H1 (cell line): ENCODE measurements around the gene PRRT2. TPM values are rescaled to one million over a fixed set of nuclear protein-coding genes. Genes with fewer than 3 reads are reported as not detected.

Experiments
- CTCF ChIA-PET: fragments of 300-600 bp; sonication (Branson Sonifier 250); formaldehyde crosslinking; loops from one replicate; lab custom pipeline; 2021; ENCODE audit not compliant: partially characterized antibody; lab: Charles Lee
- POLR2A ChIA-PET: fragments of 300-600 bp; sonication (Branson Sonifier 250); formaldehyde crosslinking; loops from one replicate; lab custom pipeline; 2021; ENCODE audit warnings: inconsistent platforms; ENCODE audit not compliant: partially characterized antibody; lab: Charles Lee
- DNase-seq, 2 experiments: peaks; one replicate each; pipeline versions ENCODE4 v3.0.0 to v3.0.0-alpha.2; 2010 to 2022; ENCODE audit warnings: low spot score in 2 of 2, low read depth in 1 of 2, mixed read lengths in 1 of 2
- FAIRE-seq: peaks from 2 replicates; lab custom pipeline; 2011; peaks lifted over from hg19 to GRCh38; lab: Jason Lieb, UNC
- H2AFZ ChIP-seq: 2 replicates; pipeline ENCODE4 v1.8.1; 2012; ENCODE audit warnings: low read length, inconsistent platforms
- H2AK5ac ChIP-seq: 2 replicates; pipeline ENCODE4 v1.6.1; 2013; ENCODE audit warnings: low read depth, low read length
- H2BK120ac ChIP-seq: replicated peaks from 2 replicates; pipeline ENCODE3; 2013; ENCODE audit warnings: low read depth, low read length, inconsistent platforms
- H2BK12ac ChIP-seq: 2 replicates; pipeline ENCODE4 v1.6.1; 2013; ENCODE audit warnings: low read depth, low read length
- H2BK15ac ChIP-seq: 2 replicates; pipeline ENCODE4 v1.6.1; 2013; ENCODE audit warnings: low read length
- H2BK20ac ChIP-seq: 2 replicates; pipeline ENCODE4 v1.6.1; 2013; ENCODE audit warnings: low read length
- H2BK5ac ChIP-seq: 2 replicates; pipeline ENCODE4 v1.6.1; 2013; ENCODE audit warnings: low read depth, low read length
- H3K14ac ChIP-seq: 2 replicates; pipeline ENCODE4 v1.6.1; 2013; ENCODE audit warnings: inconsistent platforms; ENCODE audit not compliant: insufficient read length
- H3K18ac ChIP-seq: 2 replicates; pipeline ENCODE4 v1.6.1; 2013; ENCODE audit warnings: low read length; ENCODE audit errors: extremely low read depth
- H3K23ac ChIP-seq: 2 replicates; pipeline ENCODE4 v1.6.1; 2013; ENCODE audit warnings: inconsistent platforms; ENCODE audit not compliant: insufficient read length
- H3K23me2 ChIP-seq: 2 replicates; pipeline ENCODE4 v1.6.1; 2013; ENCODE audit warnings: low read depth, low read length
- H3K27ac ChIP-seq: 2 replicates; pipeline ENCODE4 v1.6.1; 2011; ENCODE audit warnings: low read depth, low read length, inconsistent platforms
- H3K27me3 ChIP-seq, 4 experiments: replicated peaks in 1 of 4; 1 replicate in 1 of 4; 2 replicates in 3 of 4; pipeline versions ENCODE4 v1.6.1 to v1.8.1; 2011 to 2013; ENCODE audit warnings: low read length in 3 of 4, mild to moderate bottlenecking in 3 of 4, inconsistent platforms in 2 of 4, mixed read lengths in 2 of 4, moderate library complexity in 1 of 4; ENCODE audit not compliant: control insufficient read depth in 3 of 4, insufficient read depth in 3 of 4; ENCODE audit errors: extremely low read depth in 1 of 4
- H3K36me3 ChIP-seq, 4 experiments: 2 replicates each; pipeline versions ENCODE4 v1.6.1 to v1.8.1; 2011 to 2013; ENCODE audit warnings: mild to moderate bottlenecking in 4 of 4, low read length in 3 of 4, moderate library complexity in 2 of 4, control low read depth in 1 of 4, inconsistent platforms in 1 of 4; ENCODE audit not compliant: insufficient read depth in 4 of 4, control insufficient read depth in 2 of 4
- H3K4ac ChIP-seq: replicated peaks from 2 replicates; pipeline ENCODE3; 2013; ENCODE audit warnings: low read length, low read depth, mixed read lengths, inconsistent platforms; ENCODE audit not compliant: insufficient read length
- H3K4me1 ChIP-seq, 4 experiments: replicated peaks in 1 of 4; 1 replicate in 1 of 4; 2 replicates in 3 of 4; pipeline versions ENCODE4 v1.6.1 to v1.8.1; 2011 to 2013; ENCODE audit warnings: low read length in 3 of 4, inconsistent platforms in 2 of 4, mixed read lengths in 1 of 4; ENCODE audit not compliant: insufficient read depth in 4 of 4, control insufficient read depth in 3 of 4
- H3K4me2 ChIP-seq, 2 experiments: 2 replicates each; pipeline versions ENCODE4 v1.6.1 to v1.8.1; 2011 to 2013; ENCODE audit warnings: low read depth in 2 of 2, low read length in 2 of 2, control low read depth in 1 of 2, inconsistent platforms in 1 of 2, mild to moderate bottlenecking in 1 of 2; ENCODE audit not compliant: insufficient read depth in 1 of 2
- H3K4me3 ChIP-seq, 4 experiments: fragments of 200-600, 300-600 bp in 1 of 4; sonication (generic), shearing (Covaris generic), sonication (Bioruptor Twin) in 1 of 4; 2 replicates each; pipeline versions ENCODE4 v1.5.1 to v1.8.1; 2011 to 2016; ENCODE audit warnings: low read length in 4 of 4, low read depth in 3 of 4, control low read depth in 2 of 4, inconsistent platforms in 2 of 4, mild to moderate bottlenecking in 2 of 4, mixed read lengths in 1 of 4, moderate library complexity in 1 of 4; ENCODE audit not compliant: insufficient read depth in 2 of 4; ENCODE audit errors: extremely low read depth in 1 of 4
- H3K56ac ChIP-seq: replicated peaks from 2 replicates; pipeline ENCODE3; 2013; ENCODE audit warnings: low read depth, mild to moderate bottlenecking, mixed read lengths, low read length, inconsistent platforms; ENCODE audit not compliant: insufficient read length
- H3K79me1 ChIP-seq: 2 replicates; pipeline ENCODE4 v1.6.1; 2013; ENCODE audit warnings: low read depth, low read length, control low read depth
- H3K79me2 ChIP-seq, 2 experiments: 2 replicates each; pipeline versions ENCODE4 v1.6.1 to v1.8.1; 2012 to 2013; ENCODE audit warnings: low read length in 2 of 2, mild to moderate bottlenecking in 2 of 2, inconsistent platforms in 1 of 2; ENCODE audit not compliant: insufficient read depth in 2 of 2, control insufficient read depth in 1 of 2
- H3K9ac ChIP-seq, 4 experiments: replicated peaks in 1 of 4; 1 replicate in 1 of 4; 2 replicates in 3 of 4; pipeline versions ENCODE4 v1.6.1 to v1.8.1; 2011 to 2013; ENCODE audit warnings: low read depth in 3 of 4, low read length in 3 of 4, control low read depth in 2 of 4, mild to moderate bottlenecking in 2 of 4, moderate library complexity in 2 of 4, inconsistent platforms in 1 of 4; ENCODE audit errors: extremely low read depth in 1 of 4
- H3K9me3 ChIP-seq, 2 experiments: 2 replicates each; pipeline versions ENCODE4 v1.6.1 to v1.8.1; 2012 to 2013; ENCODE audit warnings: mild to moderate bottlenecking in 2 of 2, moderate library complexity in 2 of 2, control low read depth in 1 of 2, inconsistent platforms in 1 of 2, low read depth in 1 of 2, low read length in 1 of 2, mixed read lengths in 1 of 2; ENCODE audit not compliant: insufficient read depth in 2 of 2
- H4K20me1 ChIP-seq, 2 experiments: replicated peaks in 1 of 2; 2 replicates each; pipeline versions ENCODE3 to v1.8.1; 2011 to 2013; ENCODE audit warnings: inconsistent platforms in 2 of 2, low read length in 2 of 2, mild to moderate bottlenecking in 1 of 2; ENCODE audit not compliant: insufficient read depth in 2 of 2, control insufficient read depth in 1 of 2
- H4K5ac ChIP-seq: 2 replicates; pipeline ENCODE4 v1.6.1; 2013; ENCODE audit warnings: low read length, low read depth, mixed read lengths, inconsistent platforms; ENCODE audit not compliant: insufficient read length
- H4K8ac ChIP-seq: 2 replicates; pipeline ENCODE4 v1.8.0; 2013; ENCODE audit warnings: mild to moderate bottlenecking, moderate library complexity, low read length, inconsistent platforms; ENCODE audit not compliant: insufficient read depth; ENCODE audit errors: extremely low read depth
- H4K91ac ChIP-seq: replicated peaks from 2 replicates; pipeline ENCODE3; 2013; ENCODE audit warnings: low read length, mixed read lengths, inconsistent platforms; ENCODE audit not compliant: insufficient read length
- ATF3 ChIP-seq: IDR thresholded peaks from 2 replicates; pipeline ENCODE4 v1.6.1; 2011; ENCODE audit warnings: low read depth, mild to moderate bottlenecking, low read length; ENCODE audit not compliant: insufficient read depth
- CBX8 ChIP-seq: fragments of 300-800, 300-1000 bp; sonication (generic); IDR thresholded peaks from 2 replicates; pipeline ENCODE4 v1.7.1; 2016; ENCODE audit warnings: low read depth, low read length, borderline replicate concordance
- CREB1 ChIP-seq: IDR thresholded peaks from 2 replicates; pipeline ENCODE4 v1.6.1; 2012; ENCODE audit warnings: inconsistent platforms
- GTF2F1 ChIP-seq: IDR thresholded peaks from 2 replicates; pipeline ENCODE4 v1.6.1; 2012; ENCODE audit warnings: low read depth, low read length, improper control_type of control experiment, borderline replicate concordance
- HDAC2 ChIP-seq, 2 experiments: fragments of 300-600 bp in 1 of 2; sonication (generic) in 1 of 2; IDR thresholded peaks; 2 replicates each; pipeline ENCODE4 v1.6.1; 2011 to 2012; ENCODE audit warnings: low read depth in 2 of 2, low read length in 2 of 2, mild to moderate bottlenecking in 2 of 2, moderate library complexity in 2 of 2, borderline replicate concordance in 1 of 2, inconsistent platforms in 1 of 2
- HDAC6 ChIP-seq: IDR thresholded peaks from one replicate; pipeline ENCODE4 v1.7.1; 2012; ENCODE audit warnings: low read depth, mild to moderate bottlenecking, inconsistent platforms, low read length, moderate library complexity
- NRF1 ChIP-seq: IDR thresholded peaks from 2 replicates; pipeline ENCODE4 v1.6.1; 2011; ENCODE audit warnings: mild to moderate bottlenecking, low read depth, low read length, improper control_type of control experiment
- POLR2A ChIP-seq, 2 experiments: IDR thresholded peaks; 1 replicate in 1 of 2; 2 replicates in 1 of 2; pipeline ENCODE4 v1.6.1; 2011; ENCODE audit warnings: low read depth in 2 of 2, low read length in 2 of 2, mild to moderate bottlenecking in 2 of 2; ENCODE audit errors: control extremely low read depth in 1 of 2
- SAP30 ChIP-seq: fragments of 300-600 bp; sonication (generic); IDR thresholded peaks from 2 replicates; pipeline ENCODE4 v1.7.1; 2012; ENCODE audit warnings: low read length, moderate library complexity, mild to moderate bottlenecking, inconsistent platforms; ENCODE audit not compliant: insufficient read depth, insufficient replicate concordance
- SIRT6 ChIP-seq: IDR thresholded peaks from one replicate; pipeline ENCODE4 v1.7.1; 2012; ENCODE audit warnings: low read length, inconsistent platforms
- USF2 ChIP-seq: IDR thresholded peaks from 2 replicates; pipeline ENCODE4 v1.6.1; 2011; ENCODE audit warnings: low read length, improper control_type of control experiment
- YY1 ChIP-seq: IDR thresholded peaks from 2 replicates; pipeline ENCODE4 v1.6.1; 2011; ENCODE audit warnings: low read depth, mild to moderate bottlenecking, low read length
- WGBS, 2 experiments: shearing (Covaris generic) in 1 of 2; methylation state at CpG; one replicate each; pipeline versions ENCODE4 v1.1.6 to v1.1.7; 2013 to 2015; ENCODE audit warnings: low lambda C conversion rate in 2 of 2, mixed read lengths in 2 of 2, inconsistent platforms in 1 of 2, low coverage in 1 of 2, missing lambda C conversion rate in 1 of 2; ENCODE audit not compliant: insufficient replicate concordance in 2 of 2, insufficient coverage in 1 of 2, insufficient read length in 1 of 2; ENCODE audit errors: extremely low coverage in 1 of 2, missing lambda C conversion rate in 1 of 2; 5-methylcytosine and 5-hydroxymethylcytosine counted together
- polyA plus RNA-seq, 7 experiments: library from polyadenylated mRNA; depleted of rRNA in 3 of 7; stranded (reverse) in 5 of 7; unstranded in 2 of 7; fragments of >200 nt in 5 of 7; fragments of 200-250 nt in 2 of 7; gene quantifications; 1 replicate in 5 of 7; 2 replicates in 1 of 7; 4 replicates in 1 of 7; pipeline versions ENCODE4 v1.2.1 to v1.2.3, GENCODE V29; 2011 to 2013; ENCODE audit warnings: missing spikeins in 2 of 7, mixed read lengths in 2 of 7
- total RNA-seq: library from RNA; stranded (reverse); fragmentation: NEBNext Ultra II Directional; extraction: Animal tissue kit (Norgen Biotek cat#: 25700); gene quantifications from 2 replicates; pipeline ENCODE4 v1.2.1, GENCODE V29; 2021

Gene PRRT2
- total and polyA plus RNA-seq, 2 of the 8 experiments (the other 6 are each of a cell fraction or from before 2014, with no cell fraction given), result 12.8 to 32.6 TPM

GRCh38 chr16:29818082-29818481 is 6.1 kb downstream of the PRRT2 start:
- Histone ChIP-seq H3K27me3 (no peaks in the 10 kb centered on the region), H4K20me1 (peaks cover 2 to 4% of the 10 kb centered on the region in 2 experiments), H3K27ac (no peak overlapping the region), H2BK20ac (no peak overlapping the region), H3K56ac (no peak overlapping the region), H3K23ac (no peak overlapping the region), H3K36me3 (peaks cover 12 to 23% (median 18%) of the 10 kb centered on the region in 4 experiments), H3K4me3 (no peak overlapping the region), H3K79me1 (peaks cover 5% of the 10 kb centered on the region), H3K23me2 (peaks cover 16% of the 10 kb centered on the region), H3K4ac (no peak overlapping the region), H4K5ac (no peak overlapping the region), H3K4me1 (peaks cover 0 to 26% (median 18%) of the 10 kb centered on the region in 4 experiments; a peak in 6 of 7 replicates), H2BK15ac (no peak overlapping the region), H3K14ac (no peak overlapping the region), H3K79me2 (peaks cover 0 to 21% of the 10 kb centered on the region in 2 experiments; a peak in 1 of 4 replicates), H3K18ac (no peak overlapping the region), H2BK120ac (no peak overlapping the region), H2AFZ (no peak overlapping the region), H4K8ac (no peak overlapping the region), H2BK12ac (no peak overlapping the region), H3K4me2 (no peak overlapping the region; a peak in 1 of 4 replicates), H3K9me3 (no peaks in the 10 kb centered on the region), H2AK5ac (no peak overlapping the region), H4K91ac (no peak overlapping the region), H3K9ac (no peak overlapping the region; a peak in 2 of 7 replicates), H2BK5ac (no peak overlapping the region)
- ChIA-PET POLR2A (interaction anchor here (1.1 to 16.6 kb wide), 5 partner anchors 9 to 193 kb away, joined by 4 to 167 read pairs (median 22); partner anchors contain the start of genes CDIPT, DOC2A and MAZ), CTCF (interaction anchor here (0.6 to 17.5 kb wide), 14 partner anchors 8 to 213 kb away, joined by 3 to 212 read pairs (median 4); partner anchors contain the start of genes C16orf92, KIF22, MAZ and SEZ6L2)
- FAIRE-seq (no peak), DNase-seq (no peak)
- WGBS, 2 experiments, result 87% methylated on average over 4 of the region's 4 CpGs; no CpG with 5 or more reads in 1 of the 2 experiments
- TF ChIP-seq CBX8, result no peak
- TF ChIP-seq NRF1, result no peak
- no peak for TF ChIP-seq HDAC6
- TF ChIP-seq SAP30, result no peak
- no peak for TF ChIP-seq CREB1
- TF ChIP-seq GTF2F1, result no peak
- no peak for TF ChIP-seq HDAC2 (IDR thresholded peaks at IDR 0.05; ENCODE audit: borderline replicate concordance in 1 of 2, low read depth in 2 of 2, low read length in 2 of 2)
- no peak for TF ChIP-seq ATF3
- TF ChIP-seq USF2, result no peak
- no peak for TF ChIP-seq POLR2A (IDR thresholded peaks at IDR 0.05; ENCODE audit: control extremely low read depth in 1 of 2, low read depth in 2 of 2, low read length in 2 of 2)
- TF ChIP-seq SIRT6, result no peak
- TF ChIP-seq YY1, result no peak
